HL-60 (cell line): ENCODE results near the gene SERPINA9.

Experiments
- GABPA ChIP-seq: IDR thresholded peaks from 2 replicates; pipeline ENCODE4 v1.6.1; 2012; ENCODE audit warnings: low read depth
- POLR2AphosphoS5 ChIP-seq: IDR thresholded peaks from 2 replicates; pipeline ENCODE4 v1.6.1; 2012; ENCODE audit warnings: low read depth
- TF ChIP-seq, protein P1 (sequence below): IDR thresholded peaks from one replicate; pipeline ENCODE4 v1.5.1; 2011; ENCODE audit warnings: low read length, control low read depth, inconsistent platforms; ENCODE audit not compliant: insufficient read depth
- TF ChIP-seq, protein P2 (sequence below): IDR thresholded peaks from 2 replicates; pipeline ENCODE4 v1.6.1; 2012; ENCODE audit warnings: low read depth; ENCODE audit not compliant: insufficient replicate concordance

- TF ChIP-seq, protein P1, sequence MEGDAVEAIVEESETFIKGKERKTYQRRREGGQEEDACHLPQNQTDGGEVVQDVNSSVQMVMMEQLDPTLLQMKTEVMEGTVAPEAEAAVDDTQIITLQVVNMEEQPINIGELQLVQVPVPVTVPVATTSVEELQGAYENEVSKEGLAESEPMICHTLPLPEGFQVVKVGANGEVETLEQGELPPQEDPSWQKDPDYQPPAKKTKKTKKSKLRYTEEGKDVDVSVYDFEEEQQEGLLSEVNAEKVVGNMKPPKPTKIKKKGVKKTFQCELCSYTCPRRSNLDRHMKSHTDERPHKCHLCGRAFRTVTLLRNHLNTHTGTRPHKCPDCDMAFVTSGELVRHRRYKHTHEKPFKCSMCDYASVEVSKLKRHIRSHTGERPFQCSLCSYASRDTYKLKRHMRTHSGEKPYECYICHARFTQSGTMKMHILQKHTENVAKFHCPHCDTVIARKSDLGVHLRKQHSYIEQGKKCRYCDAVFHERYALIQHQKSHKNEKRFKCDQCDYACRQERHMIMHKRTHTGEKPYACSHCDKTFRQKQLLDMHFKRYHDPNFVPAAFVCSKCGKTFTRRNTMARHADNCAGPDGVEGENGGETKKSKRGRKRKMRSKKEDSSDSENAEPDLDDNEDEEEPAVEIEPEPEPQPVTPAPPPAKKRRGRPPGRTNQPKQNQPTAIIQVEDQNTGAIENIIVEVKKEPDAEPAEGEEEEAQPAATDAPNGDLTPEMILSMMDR = no peak
- TF ChIP-seq GABPA (no peak), POLR2AphosphoS5 (no peak)
- TF ChIP-seq, protein P2, sequence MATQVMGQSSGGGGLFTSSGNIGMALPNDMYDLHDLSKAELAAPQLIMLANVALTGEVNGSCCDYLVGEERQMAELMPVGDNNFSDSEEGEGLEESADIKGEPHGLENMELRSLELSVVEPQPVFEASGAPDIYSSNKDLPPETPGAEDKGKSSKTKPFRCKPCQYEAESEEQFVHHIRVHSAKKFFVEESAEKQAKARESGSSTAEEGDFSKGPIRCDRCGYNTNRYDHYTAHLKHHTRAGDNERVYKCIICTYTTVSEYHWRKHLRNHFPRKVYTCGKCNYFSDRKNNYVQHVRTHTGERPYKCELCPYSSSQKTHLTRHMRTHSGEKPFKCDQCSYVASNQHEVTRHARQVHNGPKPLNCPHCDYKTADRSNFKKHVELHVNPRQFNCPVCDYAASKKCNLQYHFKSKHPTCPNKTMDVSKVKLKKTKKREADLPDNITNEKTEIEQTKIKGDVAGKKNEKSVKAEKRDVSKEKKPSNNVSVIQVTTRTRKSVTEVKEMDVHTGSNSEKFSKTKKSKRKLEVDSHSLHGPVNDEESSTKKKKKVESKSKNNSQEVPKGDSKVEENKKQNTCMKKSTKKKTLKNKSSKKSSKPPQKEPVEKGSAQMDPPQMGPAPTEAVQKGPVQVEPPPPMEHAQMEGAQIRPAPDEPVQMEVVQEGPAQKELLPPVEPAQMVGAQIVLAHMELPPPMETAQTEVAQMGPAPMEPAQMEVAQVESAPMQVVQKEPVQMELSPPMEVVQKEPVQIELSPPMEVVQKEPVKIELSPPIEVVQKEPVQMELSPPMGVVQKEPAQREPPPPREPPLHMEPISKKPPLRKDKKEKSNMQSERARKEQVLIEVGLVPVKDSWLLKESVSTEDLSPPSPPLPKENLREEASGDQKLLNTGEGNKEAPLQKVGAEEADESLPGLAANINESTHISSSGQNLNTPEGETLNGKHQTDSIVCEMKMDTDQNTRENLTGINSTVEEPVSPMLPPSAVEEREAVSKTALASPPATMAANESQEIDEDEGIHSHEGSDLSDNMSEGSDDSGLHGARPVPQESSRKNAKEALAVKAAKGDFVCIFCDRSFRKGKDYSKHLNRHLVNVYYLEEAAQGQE = no peak
These were observed at the start of gene SERPINA9 for GRCh38 chr14:94476023-94476422.
